T-cell (primary cell): ENCODE data around the gene ARHGAP45. TPM values are rescaled to one million over a fixed set of nuclear protein-coding genes. Genes with fewer than 3 reads are reported as not detected.
"Not testable (repeated sequence)": the region's sequence is repeated elsewhere in the genome, so short reads cannot be mapped to it uniquely, and the experiment has no call there.

Source experiments
- ATAC-seq, 4 experiments: fragments of 200-7000 bp in 3 of 4; fragments of 150-1000 bp in 1 of 4; cut with Tn5 transposase; replicated peaks in 1 of 4; 1 replicate in 3 of 4; 2 replicates in 1 of 4; pipeline ENCODE4 v1.10.0; 2021; ENCODE audit warnings: moderate library complexity in 3 of 4, mild to moderate bottlenecking in 2 of 4, moderate number of reproducible peaks in 1 of 4
- CTCF ChIA-PET, 2 donors: fragments of 300-600 bp; sonication (Branson Sonifier 250); formaldehyde crosslinking; loops; one replicate each; lab custom pipeline; 2022; ENCODE audit warnings: antibody characterized with exemption in 2 of 2; lab: Charles Lee
- POLR2A ChIA-PET, 2 donors: fragments of 300-600 bp; sonication (Branson Sonifier 250); formaldehyde crosslinking; loops; one replicate each; lab custom pipeline; 2022; ENCODE audit warnings: antibody characterized with exemption in 2 of 2; lab: Charles Lee
- DNase-seq, 35 experiments: peaks; one replicate each; pipeline versions ENCODE4 v3.0.0 to v3.0.0-alpha.2; 2013 to 2023
- H3K27ac ChIP-seq: one replicate; pipeline ENCODE4 v1.5.1; 2013; ENCODE audit warnings: low read length
- H3K27me3 ChIP-seq, 2 experiments: replicated peaks in 1 of 2; 1 replicate in 1 of 2; 2 replicates in 1 of 2; pipeline versions ENCODE4 v1.6.1 to v1.7.0; 2013; ENCODE audit warnings: low read length in 1 of 2, mixed read lengths in 1 of 2; ENCODE audit not compliant: control insufficient read depth in 2 of 2, insufficient read depth in 2 of 2; ENCODE audit errors: extremely low read depth in 1 of 2
- H3K36me3 ChIP-seq, 2 donors: 1 replicate in 1 of 2; 2 replicates in 1 of 2; pipeline versions ENCODE4 v1.6.1 to v1.7.0; 2013; ENCODE audit warnings: low read length in 1 of 2; ENCODE audit not compliant: control insufficient read depth in 2 of 2, insufficient read depth in 1 of 2; ENCODE audit errors: extremely low read depth in 1 of 2
- H3K4me1 ChIP-seq, 2 experiments: 1 replicate in 1 of 2; 2 replicates in 1 of 2; pipeline versions ENCODE4 v1.6.1 to v1.7.0; 2013; ENCODE audit warnings: low read length in 2 of 2, mixed read lengths in 1 of 2; ENCODE audit not compliant: insufficient read depth in 2 of 2, control insufficient read depth in 1 of 2; ENCODE audit errors: extremely low read depth in 1 of 2
- H3K4me3 ChIP-seq, 2 donors: 1 replicate in 1 of 2; 2 replicates in 1 of 2; pipeline versions ENCODE4 v1.5.1 to v1.7.0; 2013; ENCODE audit warnings: mild to moderate bottlenecking in 2 of 2, low read length in 1 of 2, moderate library complexity in 1 of 2; ENCODE audit not compliant: control insufficient read depth in 1 of 2; ENCODE audit errors: extremely low read depth in 1 of 2
- H3K9me3 ChIP-seq: 2 replicates; pipeline ENCODE4 v1.7.0; 2013
- H3K27ac Mint-ChIP-seq, 2 donors: one replicate each; pipeline ENCODE4 v1.8.0; 2020 to 2021; ENCODE audit warnings: mild to moderate bottlenecking in 2 of 2, mixed read lengths in 2 of 2
- H3K27me3 Mint-ChIP-seq, 2 donors: one replicate each; pipeline ENCODE4 v1.8.0; 2021 to 2022; ENCODE audit warnings: mixed read lengths in 2 of 2
- H3K36me3 Mint-ChIP-seq: one replicate; pipeline ENCODE4 v1.8.0; 2021; ENCODE audit warnings: mixed read lengths
- H3K4me1 Mint-ChIP-seq, 3 donors: one replicate each; pipeline ENCODE4 v1.8.0; 2020 to 2022; ENCODE audit warnings: mixed read lengths in 3 of 3, mild to moderate bottlenecking in 1 of 3
- H3K4me3 Mint-ChIP-seq, 3 donors: one replicate each; pipeline ENCODE4 v1.8.0; 2020 to 2022; ENCODE audit warnings: mild to moderate bottlenecking in 3 of 3, mixed read lengths in 3 of 3, moderate library complexity in 3 of 3
- H3K9me3 Mint-ChIP-seq, 3 donors: one replicate each; pipeline ENCODE4 v1.8.0; 2020 to 2022; ENCODE audit warnings: mixed read lengths in 3 of 3
- WGBS: methylation state at CpG from one replicate; pipeline ENCODE4 v1.1.5; 2013; ENCODE audit warnings: missing lambda C conversion rate; ENCODE audit not compliant: insufficient coverage; 5-methylcytosine and 5-hydroxymethylcytosine counted together
- total RNA-seq, 35 experiments: library from RNA in 6 of 35; stranded (reverse) in 6 of 35; fragments of 120-200 nt in 1 of 35; gene quantifications; one replicate each; pipeline versions ENCODE4 v1.2.1 to v1.2.4 and lab custom pipeline; 2013 to 2026

Gene ARHGAP45
- total RNA-seq, 5 donors from 2014 or later (not counting 1 experiment from before 2014, with no cell fraction given): 729 to 1,130 (median 1,073) TPM

GRCh38 chr19:1019980-1020867 is 46.7 kb upstream of the ARHGAP45 start:
- Histone ChIP-seq H3K9me3 (no peaks in the 10 kb centered on the region), H3K27ac (peak overlapping the region; percentile 35), H3K27me3 (no peaks in the 10 kb centered on the region), H3K36me3 (peaks cover 0 to 9% of the 10 kb centered on the region in 2 donors), H3K4me1 (peaks cover 10 to 71% of the 10 kb centered on the region in 2 experiments), H3K4me3 (peak overlapping the region; percentile 80 to 93)
- Mint-ChIP-seq H3K9me3 (no peaks in the 10 kb centered on the region), H3K36me3 (no peaks in the 10 kb centered on the region), H3K27me3 (peaks cover 0 to 2% of the 10 kb centered on the region in 2 donors), H3K4me3 (peak overlapping the region; percentile 89 to 90 (median 89)), H3K27ac (peak overlapping the region; percentile 85 to 89), H3K4me1 (peaks cover 34 to 55% (median 47%) of the 10 kb centered on the region in 3 donors)
- ChIA-PET POLR2A (interaction anchor here (0.5 to 0.9 kb wide), 2 partner anchors 8 to 19 kb away, joined by 3 to 4 read pairs; no protein-coding TSS in a partner anchor), CTCF (interaction anchor here in 1 of 2 donors (0.7 kb wide), 1 partner anchor 21 kb away, joined by 3 read pairs; no protein-coding TSS in a partner anchor)
- WGBS: 2% methylated on average over 60 of the region's 60 CpGs
- ATAC-seq (no peak), DNase-seq (peak in 14 of 35 experiments; percentile 23 to 53 (median 42))

- peak within 1 kb of the TSS; percentile 89 to 90 (median 89) for H3K4me3 Mint-ChIP-seq
- under 1% methylated on average over 55 of the region's 68 CpGs for WGBS
- peak within 1 kb of the TSS; percentile 99 for H3K27ac ChIP-seq
- peak within 1 kb of the TSS; percentile 97 to 99 for H3K27ac Mint-ChIP-seq
- H3K27me3 ChIP-seq: no peaks in the 10 kb centered on the region
- H3K4me1 Mint-ChIP-seq: peaks cover 34 to 51% (median 43%) of the 10 kb centered on the region in 3 donors
- CTCF ChIA-PET: interaction anchor here in 1 of 2 donors (0.6 kb wide), 1 partner anchor 122 kb away, joined by 3 read pairs; no protein-coding TSS in a partner anchor
- no peaks in the 10 kb centered on the region for H3K9me3 Mint-ChIP-seq
- H3K36me3 ChIP-seq: peaks cover 0 to 6% of the 10 kb centered on the region in 2 donors
- H3K27me3 Mint-ChIP-seq: peaks cover 0 to 2% of the 10 kb centered on the region in 2 donors
- H3K9me3 ChIP-seq: no peaks in the 10 kb centered on the region
- no peaks in the 10 kb centered on the region for H3K36me3 Mint-ChIP-seq
- POLR2A ChIA-PET: interaction anchor here (0.5 to 1.0 kb wide), 4 partner anchors 8 to 248 kb away, joined by 3 to 24 read pairs (median 4); partner anchors contain the start of genes CIRBP (in 1 of the 2) and PTBP1 (in 1 of the 2)
- peak; percentile 94 to 98 (median 97) for DNase-seq
- peak; percentile 81 to 94 (median 92) for ATAC-seq
- H3K4me3 ChIP-seq: peak within 1 kb of the TSS; percentile 80 to 93
- peaks cover 10 to 71% of the 10 kb centered on the region in 2 experiments for H3K4me1 ChIP-seq
Measured at GRCh38 chr19:1020868-1021425, 46.0 kb upstream of the ARHGAP45 start, which contains the start of gene TMEM259. TSS of gene TMEM259 (minus strand) at chr19:1021123. CDS start at chr19:1020996, 127 bp downstream.

GRCh38 chr19:1023883-1024188 is 43.1 kb upstream of the ARHGAP45 start:
- H3K36me3 Mint-ChIP-seq, CTCF ChIA-PET, H3K27me3 ChIP-seq, H3K9me3 Mint-ChIP-seq, H3K27ac ChIP-seq, H3K36me3 ChIP-seq, POLR2A ChIA-PET, H3K4me3 Mint-ChIP-seq, H3K4me3 ChIP-seq, H3K27ac Mint-ChIP-seq, H3K9me3 ChIP-seq, ATAC-seq, H3K27me3 Mint-ChIP-seq, DNase-seq: not testable (repeated sequence)
- peaks cover 13 to 38% (median 18%) of the 10 kb centered on the region in 3 donors for H3K4me1 Mint-ChIP-seq
- WGBS: 100% methylated on average over 3 of the region's 5 CpGs
- peaks cover 9 to 53% of the 10 kb centered on the region in 2 experiments for H3K4me1 ChIP-seq

- WGBS: 40% methylated on average over 1 of the region's 6 CpGs
- not testable (repeated sequence) for H3K4me3 Mint-ChIP-seq
Measured at GRCh38 chr19:1025080-1025479, 41.9 kb upstream of the ARHGAP45 start.

DNA sequence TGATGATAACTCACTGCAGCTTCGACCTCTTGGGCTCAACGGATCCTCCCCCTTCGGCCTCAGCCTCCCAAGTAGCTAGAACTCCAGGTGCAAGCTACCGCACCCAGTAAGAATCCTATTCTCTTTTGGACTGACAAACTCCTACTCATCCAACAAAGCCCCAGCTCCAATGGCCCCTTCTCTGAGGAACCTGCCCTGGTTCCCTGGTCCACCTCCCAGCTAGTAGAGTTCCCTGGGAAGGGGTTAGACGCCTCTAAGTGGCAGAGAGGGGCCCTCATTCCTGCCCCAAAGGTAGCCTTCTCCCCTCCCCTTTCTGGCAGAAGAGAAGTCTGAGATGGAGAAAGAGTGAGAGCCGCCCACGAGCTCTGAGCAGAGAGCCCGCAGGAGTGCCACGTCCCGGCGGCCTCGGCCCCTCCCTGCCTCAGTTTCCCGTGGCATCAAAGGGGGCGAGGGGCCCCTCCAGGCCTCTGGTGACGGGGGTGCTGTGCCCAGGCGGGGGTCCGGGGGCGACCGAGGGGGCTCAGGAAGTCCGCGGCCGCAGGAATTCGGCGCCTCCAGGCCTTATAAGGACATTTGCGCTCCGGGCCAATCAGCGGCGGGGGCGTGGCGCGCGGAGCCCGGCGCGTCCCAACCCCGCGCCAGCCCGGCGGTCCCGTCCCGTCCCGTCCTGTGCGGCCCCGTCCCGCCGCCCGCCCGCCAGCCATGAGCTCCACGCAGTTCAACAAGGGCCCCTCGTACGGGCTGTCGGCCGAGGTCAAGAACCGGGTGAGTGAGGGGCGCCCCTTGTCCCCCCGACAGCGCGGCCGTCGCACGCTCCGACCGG is 40.8 kb upstream of the ARHGAP45 start, which contains the start of gene CNN2:
CNN2 (plus strand) TSS at position 649 of the 823 bp plus-strand sequence; CDS start at position 703, 54 bp downstream.
- H3K36me3 Mint-ChIP-seq: peaks cover 7% of the 10 kb centered on the region
- DNase-seq: peak in 17 of 35 experiments; percentile 21 to 79 (median 52)
- ATAC-seq: peak; percentile 28 to 51 (median 45)
- POLR2A ChIA-PET: interaction anchor here in 1 of 2 donors (0.5 kb wide), 1 partner anchor 14 kb away, joined by 3 read pairs; the partner anchor contains the start of gene ABCA7
- H3K27ac Mint-ChIP-seq: peak within 1 kb of the TSS; percentile 92 to 96
- H3K27me3 Mint-ChIP-seq: peaks cover 0 to 1% of the 10 kb centered on the region in 2 donors
- no peaks in the 10 kb centered on the region for H3K9me3 ChIP-seq
- H3K27ac ChIP-seq: peak within 1 kb of the TSS; percentile 67
- peaks cover 0 to 12% of the 10 kb centered on the region in 2 donors for H3K36me3 ChIP-seq
- peak within 1 kb of the TSS; percentile 95 to 97 (median 96) for H3K4me3 Mint-ChIP-seq
- 2% methylated on average over 60 of the region's 63 CpGs for WGBS
- no peaks in the 10 kb centered on the region for H3K9me3 Mint-ChIP-seq
- H3K4me1 Mint-ChIP-seq: peaks cover 26 to 40% (median 26%) of the 10 kb centered on the region in 3 donors
- H3K4me3 ChIP-seq: peak within 1 kb of the TSS; percentile 98 to 100
- peaks cover 16 to 57% of the 10 kb centered on the region in 2 experiments for H3K4me1 ChIP-seq
- CTCF ChIA-PET: interaction anchor here (0.6 kb wide), 2 partner anchors 14 to 31 kb away, joined by 4 to 7 read pairs; partner anchors contain the start of gene ABCA7 (in 1 of the 2)
- H3K27me3 ChIP-seq: no peaks in the 10 kb centered on the region

More at GRCh38 chr19:1025080-1025479, 41.9 kb upstream of the ARHGAP45 start:
- H3K4me3 ChIP-seq, H3K9me3 Mint-ChIP-seq, ATAC-seq, H3K27ac ChIP-seq, H3K27me3 Mint-ChIP-seq, H3K9me3 ChIP-seq, CTCF ChIA-PET, H3K27me3 ChIP-seq, H3K27ac Mint-ChIP-seq, H3K36me3 Mint-ChIP-seq, DNase-seq, H3K36me3 ChIP-seq: not testable (repeated sequence)
- H3K4me1 ChIP-seq: peaks cover 10 to 53% of the 10 kb centered on the region in 2 experiments
- POLR2A ChIA-PET: interaction anchor here in 1 of 2 donors (0.5 kb wide), 1 partner anchor 12 kb away, joined by 4 read pairs; no protein-coding TSS in a partner anchor
- peaks cover 18 to 33% (median 18%) of the 10 kb centered on the region in 3 donors for H3K4me1 Mint-ChIP-seq
